GM12878 (cell line): ENCODE data around the gene CLPX.

Source experiments
- CTCF ChIP-seq, 3 experiments: IDR thresholded peaks in 2 of 3; conservative IDR thresholded peaks in 1 of 3; 2 replicates each; pipeline ENCODE4 v1.5.1; 2011; ENCODE audit warnings: low read depth in 3 of 3, low read length in 3 of 3, mild to moderate bottlenecking in 3 of 3, control low read depth in 2 of 3, moderate library complexity in 2 of 3, inconsistent platforms in 1 of 3, mixed read lengths in 1 of 3; ENCODE audit not compliant: control insufficient read depth in 2 of 3, insufficient read depth in 1 of 3; ENCODE audit errors: extremely low read depth in 1 of 3
- MAX ChIP-seq: IDR thresholded peaks from 2 replicates; pipeline ENCODE4 v1.6.1; 2012; ENCODE audit warnings: low read depth, low read length, improper control_type of control experiment
- NR2F1 ChIP-seq: fragments of 450-650 bp; conservative IDR thresholded peaks from 2 replicates; pipeline ENCODE4 v1.6.1; 2017; ENCODE audit warnings: mild to moderate bottlenecking
- POLR2AphosphoS5 ChIP-seq: IDR thresholded peaks from 2 replicates; pipeline ENCODE4 v1.6.1; 2011; ENCODE audit warnings: mild to moderate bottlenecking, low read length, inconsistent platforms
- RCOR1 ChIP-seq: conservative IDR thresholded peaks from 2 replicates; pipeline ENCODE4 v1.6.1; 2012; ENCODE audit warnings: low read depth, low read length, improper control_type of control experiment
- SP1 ChIP-seq: IDR thresholded peaks from one replicate; pipeline ENCODE4 v1.6.1; 2011; ENCODE audit warnings: low read depth, low read length
- ZBED1 ChIP-seq: IDR thresholded peaks from 2 replicates; pipeline ENCODE4 v1.6.1; 2016; ENCODE audit warnings: borderline replicate concordance
- ZNF24 ChIP-seq: fragments of 450-650 bp; IDR thresholded peaks from 2 replicates; pipeline ENCODE4 v1.6.1; 2017; ENCODE audit warnings: antibody characterized with exemption, mild to moderate bottlenecking

- no peak for TF ChIP-seq MAX
- no peak for TF ChIP-seq CTCF (IDR thresholded peaks at IDR 0.05 in 2 of 3, conservative IDR thresholded peaks at IDR 0.05 in 1 of 3; ENCODE audit: control insufficient read depth in 2 of 3, extremely low read depth in 1 of 3, insufficient read depth in 1 of 3, low read depth in 3 of 3, low read length in 3 of 3)
- TF ChIP-seq RCOR1: no peak
- no peak for TF ChIP-seq SP1
- no peak for TF ChIP-seq POLR2AphosphoS5
- TF ChIP-seq NR2F1: no peak
- TF ChIP-seq ZBED1: no peak
- no peak for TF ChIP-seq ZNF24
Measured at GRCh38 chr15:65204931-65205660, 20.0 kb upstream of the CLPX start.
